Measurements from ENCODE around the gene PISD. TPM values are rescaled to one million over a fixed set of nuclear protein-coding genes. Genes with fewer than 3 reads are reported as not detected.
A peak's percentile ranks its signal among the peaks of the same experiment; 100 is the strongest.

The PISD gene
- total RNA-seq, 1 donor from 2014 or later = 36.2 TPM

DNA sequence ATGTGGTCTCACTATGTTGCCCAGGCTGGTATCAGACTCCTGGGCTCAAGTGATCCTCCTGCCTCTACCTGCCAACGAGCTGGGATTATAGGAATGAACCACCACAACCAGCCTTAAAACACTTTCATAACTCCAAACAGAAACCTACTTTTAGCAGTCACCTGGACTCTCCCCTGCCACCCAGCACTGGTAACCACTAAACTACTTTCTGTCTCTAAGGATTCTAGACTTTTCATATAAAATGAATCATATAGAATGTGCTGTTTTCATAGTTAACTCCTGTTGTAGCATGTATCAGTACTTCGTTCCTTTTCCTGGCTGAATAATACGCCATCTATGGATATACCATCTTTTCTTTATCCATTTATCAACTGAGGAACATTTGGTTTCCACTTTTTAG lies 29.4 kb upstream of the PISD start:
- no peaks in the 10 kb centered on the region for H3K27me3 Mint-ChIP-seq (ENCODE audit: unreplicated experiment)
- H3K27ac Mint-ChIP-seq (ENCODE audit: unreplicated experiment) = no peak overlapping the region
- no peak overlapping the region for H3K4me3 Mint-ChIP-seq (ENCODE audit: unreplicated experiment)
- TF ChIP-seq, protein P1, sequence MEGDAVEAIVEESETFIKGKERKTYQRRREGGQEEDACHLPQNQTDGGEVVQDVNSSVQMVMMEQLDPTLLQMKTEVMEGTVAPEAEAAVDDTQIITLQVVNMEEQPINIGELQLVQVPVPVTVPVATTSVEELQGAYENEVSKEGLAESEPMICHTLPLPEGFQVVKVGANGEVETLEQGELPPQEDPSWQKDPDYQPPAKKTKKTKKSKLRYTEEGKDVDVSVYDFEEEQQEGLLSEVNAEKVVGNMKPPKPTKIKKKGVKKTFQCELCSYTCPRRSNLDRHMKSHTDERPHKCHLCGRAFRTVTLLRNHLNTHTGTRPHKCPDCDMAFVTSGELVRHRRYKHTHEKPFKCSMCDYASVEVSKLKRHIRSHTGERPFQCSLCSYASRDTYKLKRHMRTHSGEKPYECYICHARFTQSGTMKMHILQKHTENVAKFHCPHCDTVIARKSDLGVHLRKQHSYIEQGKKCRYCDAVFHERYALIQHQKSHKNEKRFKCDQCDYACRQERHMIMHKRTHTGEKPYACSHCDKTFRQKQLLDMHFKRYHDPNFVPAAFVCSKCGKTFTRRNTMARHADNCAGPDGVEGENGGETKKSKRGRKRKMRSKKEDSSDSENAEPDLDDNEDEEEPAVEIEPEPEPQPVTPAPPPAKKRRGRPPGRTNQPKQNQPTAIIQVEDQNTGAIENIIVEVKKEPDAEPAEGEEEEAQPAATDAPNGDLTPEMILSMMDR (IDR thresholded peaks at IDR 0.05) = no peak
- no peak for DNase-seq (ENCODE audit: extremely low spot score, unreplicated experiment)
- peaks cover 36% of the 10 kb centered on the region for H3K36me3 Mint-ChIP-seq (ENCODE audit: unreplicated experiment)
- no peaks in the 10 kb centered on the region for H3K4me1 Mint-ChIP-seq (ENCODE audit: unreplicated experiment)
- no peaks in the 10 kb centered on the region for H3K9me3 Mint-ChIP-seq (ENCODE audit: unreplicated experiment)

DNA sequence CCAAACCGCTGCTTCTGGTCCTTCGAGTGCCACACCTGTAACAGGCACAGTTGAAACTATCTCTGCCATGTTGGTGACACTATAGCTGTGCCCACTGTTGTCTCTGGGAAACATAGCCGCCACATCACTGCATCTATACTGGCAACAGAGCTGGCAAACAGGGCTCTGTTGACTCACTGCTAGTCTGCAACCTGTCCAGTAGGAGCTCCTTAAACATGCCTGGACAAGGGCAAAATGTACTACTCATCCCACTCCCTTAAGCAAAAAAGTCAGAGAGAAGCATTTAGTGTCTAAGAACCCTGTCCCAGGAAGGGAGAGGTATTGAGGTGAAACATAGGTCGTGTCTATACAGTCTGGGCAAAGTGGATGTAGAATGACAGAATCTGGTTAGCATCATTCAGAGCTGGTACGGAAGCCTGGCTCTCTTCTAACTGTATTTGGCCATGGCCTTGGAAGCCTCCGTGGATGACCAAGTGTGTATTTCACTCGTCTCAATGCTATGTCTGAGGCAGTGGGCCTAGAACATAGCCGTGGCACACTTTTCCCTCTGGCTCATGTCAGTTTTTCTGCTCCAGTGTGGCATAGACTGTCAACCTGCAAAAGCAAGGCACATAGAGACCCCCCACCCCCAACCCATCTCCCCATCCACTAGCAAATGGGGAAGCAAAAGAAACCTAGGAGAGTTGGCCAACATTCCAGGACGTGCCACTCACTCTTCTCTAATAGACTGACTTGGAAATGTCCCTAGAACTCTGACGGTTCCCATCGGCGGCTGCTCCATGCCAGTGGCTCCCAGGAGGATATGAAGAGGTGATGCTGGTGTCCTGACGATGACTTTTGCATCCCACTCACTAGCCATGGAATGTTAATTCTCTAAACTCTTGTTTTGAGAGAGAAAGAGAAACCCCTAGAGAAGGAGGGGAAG lies 21.4 kb upstream of the PISD start:
- Mint-ChIP-seq H3K27ac (ENCODE audit: unreplicated experiment) (no peak overlapping the region), H3K36me3 (ENCODE audit: unreplicated experiment) (peaks cover 26% of the 10 kb centered on the region), H3K4me1 (ENCODE audit: unreplicated experiment) (peaks cover 24% of the 10 kb centered on the region), H3K4me3 (ENCODE audit: unreplicated experiment) (no peak overlapping the region), H3K27me3 (ENCODE audit: unreplicated experiment) (no peaks in the 10 kb centered on the region), H3K9me3 (ENCODE audit: unreplicated experiment) (no peaks in the 10 kb centered on the region)
- DNase-seq (ENCODE audit: extremely low spot score, unreplicated experiment) = no peak
- TF ChIP-seq, protein P1 (IDR thresholded peaks at IDR 0.05) = no peak

DNA sequence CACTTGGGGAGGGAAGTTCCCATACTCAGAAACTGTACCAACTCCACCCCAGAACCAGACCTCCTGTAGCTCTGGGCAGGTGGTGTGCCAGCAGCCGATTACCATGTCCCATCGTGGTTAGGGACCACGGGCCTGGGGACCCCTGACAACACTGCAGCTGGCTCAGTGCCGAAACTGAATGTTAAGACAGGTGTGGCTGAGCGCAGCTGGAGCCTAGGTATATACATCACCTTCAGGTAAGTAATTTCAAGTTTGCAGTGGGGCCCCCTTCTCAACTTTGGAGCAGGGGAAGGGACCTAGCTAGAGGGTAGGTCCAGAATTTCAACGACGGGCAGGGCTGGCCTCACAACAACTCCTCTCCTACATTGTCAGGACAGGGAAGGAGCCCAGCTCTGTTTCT lies 20.7 kb upstream of the PISD start:
- TF ChIP-seq, protein P1 (IDR thresholded peaks at IDR 0.05) = no peak
- H3K27me3 Mint-ChIP-seq (ENCODE audit: unreplicated experiment) = no peaks in the 10 kb centered on the region
- peaks cover 24% of the 10 kb centered on the region for H3K4me1 Mint-ChIP-seq (ENCODE audit: unreplicated experiment)
- H3K9me3 Mint-ChIP-seq (ENCODE audit: unreplicated experiment) = no peaks in the 10 kb centered on the region
- no peak overlapping the region for H3K27ac Mint-ChIP-seq (ENCODE audit: unreplicated experiment)
- no peak for DNase-seq (ENCODE audit: extremely low spot score, unreplicated experiment)
- H3K4me3 Mint-ChIP-seq (ENCODE audit: unreplicated experiment) = no peak overlapping the region
- H3K36me3 Mint-ChIP-seq (ENCODE audit: unreplicated experiment) = peaks cover 23% of the 10 kb centered on the region

DNA sequence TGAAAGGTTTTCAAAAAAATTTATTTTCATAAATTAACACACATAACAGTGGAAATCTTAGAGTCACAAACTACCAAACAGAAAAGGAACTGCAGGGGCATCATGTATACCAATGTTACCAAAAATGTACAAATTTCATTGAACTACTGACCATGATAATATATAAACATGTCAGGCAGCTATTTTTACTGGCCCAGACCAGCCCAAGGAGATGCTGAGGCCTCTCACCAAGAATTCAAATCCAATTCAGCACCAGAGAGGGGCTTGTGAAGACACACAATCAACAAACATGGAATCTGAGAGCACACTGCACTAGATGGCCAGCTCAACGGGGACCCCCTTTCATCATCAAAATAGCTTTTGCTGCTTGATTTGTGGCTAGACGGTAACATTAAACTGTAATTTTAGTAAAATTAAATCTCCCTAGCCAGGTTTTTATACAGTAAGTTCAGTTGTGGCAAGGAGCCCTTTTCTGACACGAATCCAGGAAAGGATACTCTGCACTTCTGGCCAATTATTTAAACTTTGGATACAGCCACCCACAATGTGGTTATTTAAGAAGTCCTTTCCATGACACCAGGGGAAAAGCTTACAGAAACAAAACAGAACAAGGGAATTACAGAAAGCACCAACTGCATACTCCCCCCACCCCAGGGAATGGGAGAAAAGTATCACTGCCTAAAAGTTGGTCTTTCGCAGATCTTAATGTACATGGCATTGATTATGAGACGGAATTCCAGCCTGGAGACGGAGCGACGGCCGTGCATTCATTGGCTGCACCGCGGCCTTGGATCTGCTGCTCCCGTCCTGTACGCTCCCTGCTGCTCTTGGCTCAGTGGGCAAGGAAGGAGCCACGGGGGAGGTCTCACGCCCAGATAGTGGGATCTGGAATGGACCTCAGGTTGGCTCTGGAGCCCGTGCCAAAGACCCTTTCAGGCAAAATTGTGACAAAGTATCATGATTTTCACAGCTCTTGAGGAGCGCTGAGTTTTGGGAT lies 19.6 kb upstream of the PISD start:
- no peaks in the 10 kb centered on the region for H3K9me3 Mint-ChIP-seq (ENCODE audit: unreplicated experiment)
- H3K4me3 Mint-ChIP-seq (ENCODE audit: unreplicated experiment) = no peak overlapping the region
- H3K27ac Mint-ChIP-seq (ENCODE audit: unreplicated experiment) = peak overlapping the region; percentile 57
- TF ChIP-seq, protein P1 (IDR thresholded peaks at IDR 0.05) = no peak
- no peak for DNase-seq (ENCODE audit: extremely low spot score, unreplicated experiment)
- H3K4me1 Mint-ChIP-seq (ENCODE audit: unreplicated experiment) = peaks cover 26% of the 10 kb centered on the region
- H3K36me3 Mint-ChIP-seq (ENCODE audit: unreplicated experiment) = peaks cover 20% of the 10 kb centered on the region
- no peaks in the 10 kb centered on the region for H3K27me3 Mint-ChIP-seq (ENCODE audit: unreplicated experiment)

All from osteocyte (in vitro differentiated cells).